A549 (cell line): ENCODE data around the gene SNCAIP. TPM values are rescaled to one million over a fixed set of nuclear protein-coding genes. Genes with fewer than 3 reads are reported as not detected.

Experiments used
- ATAC-seq, 2 experiments: fragments of 200-7000 bp in 1 of 2; fragments of >200 bp in 1 of 2; cut with Nextera tagmentation in 1 of 2; cut with Tn5 transposase in 1 of 2; 3 replicates each; pipeline versions ENCODE4 v1.8.0 to v1.9.1; 2018 to 2020; ENCODE audit warnings: mild to moderate bottlenecking in 1 of 2, moderate library complexity in 1 of 2
- CTCF ChIA-PET: fragments of 300-600 bp; sonication (Branson Sonifier 250); formaldehyde crosslinking; extraction: SDS; loops from one replicate; lab custom pipeline; 2021; ENCODE audit warnings: antibody characterized with exemption, inconsistent platforms; lab: Yijun Ruan, JAX
- POLR2A ChIA-PET: fragments of 350-600 bp; formaldehyde crosslinking; extraction: SDS; loops from one replicate; lab custom pipeline; 2021; ENCODE audit warnings: antibody characterized with exemption, inconsistent platforms; lab: Yijun Ruan, JAX
- DNase-seq, 2 experiments: peaks; one replicate each; pipeline versions ENCODE4 v3.0.0 to v3.0.0-alpha.2; 2011 to 2016; ENCODE audit warnings: low read depth in 1 of 2, low spot score in 1 of 2
- FAIRE-seq: peaks from 2 replicates; lab custom pipeline; 2011; peaks lifted over from hg19 to GRCh38; lab: Jason Lieb, UNC
- H3K27ac ChIP-seq, 2 experiments: fragments of >200 bp; sonication (Bioruptor Twin); formaldehyde crosslinking; 3 replicates each; pipeline ENCODE4 v1.5.1; 2016 to 2017
- H3K4me1 ChIP-seq: fragments of >200 bp; sonication (Bioruptor Twin); formaldehyde crosslinking; 3 replicates; pipeline ENCODE4 v1.6.1; 2016
- H3K4me2 ChIP-seq: fragments of >200 bp; sonication (Bioruptor Twin); formaldehyde crosslinking; 3 replicates; pipeline ENCODE4 v1.6.1; 2016
- H3K4me3 ChIP-seq: fragments of >200 bp; sonication (Bioruptor Twin); formaldehyde crosslinking; 3 replicates; pipeline ENCODE4 v1.5.1; 2016
- H3K9me3 ChIP-seq: fragments of >200 bp; sonication (Bioruptor Twin); formaldehyde crosslinking; 3 replicates; pipeline ENCODE4 v1.6.1; 2016
- BHLHE40 ChIP-seq: IDR thresholded peaks from 2 replicates; pipeline ENCODE4 v1.6.1; 2012; ENCODE audit warnings: low read depth, low read length, inconsistent platforms
- CBX2 ChIP-seq: fragments of 200-600 bp; sonication (generic); IDR thresholded peaks from 2 replicates; pipeline ENCODE4 v1.6.1; 2016; ENCODE audit warnings: low read depth, mild to moderate bottlenecking, borderline replicate concordance
- CBX8 ChIP-seq: fragments of 200-600 bp; sonication (generic); IDR thresholded peaks from 2 replicates; pipeline ENCODE4 v1.6.1; 2016
- CHD4 ChIP-seq: fragments of 200-600 bp; sonication (generic); IDR thresholded peaks from 2 replicates; pipeline ENCODE4 v1.6.1; 2016; ENCODE audit warnings: antibody characterized with exemption, mild to moderate bottlenecking, borderline replicate concordance
- EHF ChIP-seq: fragments of 250-450 bp; sonication (Bioruptor Pico); IDR thresholded peaks from 2 replicates; pipeline ENCODE4 v1.5.0; 2020; ENCODE audit warnings: mild to moderate bottlenecking
- EHMT2 ChIP-seq: fragments of 200-600 bp; sonication (generic); IDR thresholded peaks from 2 replicates; pipeline ENCODE4 v1.6.1; 2016; ENCODE audit warnings: antibody characterized with exemption, low read depth, mild to moderate bottlenecking, moderate library complexity
- FOXS1 ChIP-seq: fragments of 250-450 bp; sonication (Bioruptor Pico); IDR thresholded peaks from 2 replicates; pipeline ENCODE4 v1.5.0; 2020; ENCODE audit warnings: mild to moderate bottlenecking, moderate library complexity
- HEYL ChIP-seq: fragments of 250-450 bp; sonication (Bioruptor Pico); IDR thresholded peaks from 2 replicates; pipeline ENCODE4 v1.8.0; 2021; ENCODE audit warnings: mild to moderate bottlenecking, moderate library complexity
- NPAS2 ChIP-seq: fragments of 250-450 bp; sonication (Bioruptor Pico); IDR thresholded peaks from 2 replicates; pipeline ENCODE4 v1.8.0; 2022; ENCODE audit warnings: mild to moderate bottlenecking, moderate library complexity, borderline replicate concordance
- PBX3 ChIP-seq: IDR thresholded peaks from 2 replicates; pipeline ENCODE4 v1.6.1; 2012
- RCOR1 ChIP-seq: fragments of 150-350 bp; IDR thresholded peaks from 2 replicates; pipeline ENCODE4 v1.6.1; 2014; ENCODE audit warnings: antibody characterized with exemption, low read length, low read depth
- RFX5 ChIP-seq: fragments of 450-650 bp; IDR thresholded peaks from 2 replicates; pipeline ENCODE4 v1.7.1; 2014; ENCODE audit warnings: antibody characterized with exemption, mild to moderate bottlenecking, moderate library complexity
- TP53 ChIP-seq: fragments of 250-450 bp; sonication (Bioruptor Pico); IDR thresholded peaks from 2 replicates; pipeline ENCODE4 v1.5.0; 2021; ENCODE audit warnings: mild to moderate bottlenecking, moderate library complexity
- ZFP36 ChIP-seq: fragments of 450-650 bp; IDR thresholded peaks from 2 replicates; pipeline ENCODE4 v1.6.1; 2014; ENCODE audit warnings: borderline replicate concordance; ENCODE audit not compliant: partially characterized antibody
- ZNF302 ChIP-seq: fragments of 250-450 bp; sonication (Bioruptor Pico); IDR thresholded peaks from 2 replicates; pipeline ENCODE4 v1.9.0; 2021; ENCODE audit warnings: inconsistent platforms, mild to moderate bottlenecking, moderate library complexity
- ZSCAN20 ChIP-seq: fragments of 250-450 bp; sonication (Bioruptor Pico); IDR thresholded peaks from 2 replicates; pipeline ENCODE4 v1.8.0; 2022; ENCODE audit warnings: mild to moderate bottlenecking, moderate library complexity
- WGBS: methylation state at CpG from one replicate; pipeline ENCODE4 v1.1.6; 2017; ENCODE audit errors: missing lambda C conversion rate; 5-methylcytosine and 5-hydroxymethylcytosine counted together
- polyA plus RNA-seq, 4 experiments: library from polyadenylated mRNA; depleted of rRNA in 3 of 4; stranded (reverse); fragments of >200 nt; fragmentation: RNase III in 1 of 4; extraction: RNeasy Plus Mini Kit Qiagen cat#74134 plus additional on column Dnase treatment in 1 of 4; gene quantifications; 2 replicates in 3 of 4; 3 replicates in 1 of 4; pipeline ENCODE4 v1.2.3, GENCODE V29; 2011 to 2017
- TF ChIP-seq, protein P1 (sequence below): fragments of 200-600 bp; sonication (generic); IDR thresholded peaks from 2 replicates; pipeline ENCODE4 v1.6.1; 2016; ENCODE audit warnings: antibody characterized with exemption, mild to moderate bottlenecking, moderate library complexity
- TF ChIP-seq, protein P2 (sequence below): fragments of >200 bp; sonication (Bioruptor Twin); formaldehyde crosslinking; IDR thresholded peaks from 3 replicates; pipeline ENCODE4 v1.6.1; 2016
- TF ChIP-seq, protein P3 (sequence below): fragments of 150-350 bp; IDR thresholded peaks from 2 replicates; pipeline ENCODE4 v1.6.1; 2014; ENCODE audit warnings: low read depth, mild to moderate bottlenecking, low read length

SNCAIP gene
- polyA plus RNA-seq, 2 of the 4 experiments (the other 2 are of a cell fraction): 0.03 to 0.04 TPM

DNA sequence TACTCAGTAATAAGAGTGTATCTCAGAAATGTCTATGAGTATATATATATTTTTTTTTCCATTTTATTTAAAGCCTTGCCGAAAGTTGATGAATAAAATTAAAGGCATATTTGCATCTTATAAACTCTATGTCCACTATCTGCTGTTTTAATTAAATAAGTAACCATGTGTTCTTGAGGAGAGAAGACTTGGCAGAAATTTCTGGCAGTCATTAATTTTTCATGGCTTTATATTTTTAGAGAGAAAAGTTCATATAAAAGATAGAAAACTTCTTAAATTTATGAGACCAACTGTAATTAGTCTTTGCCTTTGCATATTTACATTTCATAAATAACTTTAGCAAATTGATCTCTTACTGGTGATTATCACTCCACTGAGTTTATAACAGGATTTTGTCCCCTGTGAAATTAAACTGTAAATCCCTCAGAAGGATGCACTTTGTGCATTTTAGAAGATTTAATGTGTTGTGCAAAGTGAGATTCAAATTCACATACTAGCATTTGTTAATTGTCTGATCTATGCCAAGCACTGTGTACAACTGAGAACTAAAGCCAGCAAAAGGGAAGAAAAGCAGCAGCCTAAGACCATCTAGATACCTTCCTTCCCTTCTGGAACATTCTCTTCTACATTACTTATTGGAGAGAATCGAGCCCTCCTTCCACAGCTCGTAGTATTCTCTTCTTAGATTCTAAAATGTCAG lies 108.7 kb downstream of the SNCAIP start:
- H3K4me3 ChIP-seq: no peak overlapping the region
- no peak for FAIRE-seq
- DNase-seq: no peak
- no peaks in the 10 kb centered on the region for H3K9me3 ChIP-seq
- POLR2A ChIA-PET: no interaction called here
- no peak for TF ChIP-seq BHLHE40
- TF ChIP-seq PBX3: no peak
- TF ChIP-seq, protein P1, sequence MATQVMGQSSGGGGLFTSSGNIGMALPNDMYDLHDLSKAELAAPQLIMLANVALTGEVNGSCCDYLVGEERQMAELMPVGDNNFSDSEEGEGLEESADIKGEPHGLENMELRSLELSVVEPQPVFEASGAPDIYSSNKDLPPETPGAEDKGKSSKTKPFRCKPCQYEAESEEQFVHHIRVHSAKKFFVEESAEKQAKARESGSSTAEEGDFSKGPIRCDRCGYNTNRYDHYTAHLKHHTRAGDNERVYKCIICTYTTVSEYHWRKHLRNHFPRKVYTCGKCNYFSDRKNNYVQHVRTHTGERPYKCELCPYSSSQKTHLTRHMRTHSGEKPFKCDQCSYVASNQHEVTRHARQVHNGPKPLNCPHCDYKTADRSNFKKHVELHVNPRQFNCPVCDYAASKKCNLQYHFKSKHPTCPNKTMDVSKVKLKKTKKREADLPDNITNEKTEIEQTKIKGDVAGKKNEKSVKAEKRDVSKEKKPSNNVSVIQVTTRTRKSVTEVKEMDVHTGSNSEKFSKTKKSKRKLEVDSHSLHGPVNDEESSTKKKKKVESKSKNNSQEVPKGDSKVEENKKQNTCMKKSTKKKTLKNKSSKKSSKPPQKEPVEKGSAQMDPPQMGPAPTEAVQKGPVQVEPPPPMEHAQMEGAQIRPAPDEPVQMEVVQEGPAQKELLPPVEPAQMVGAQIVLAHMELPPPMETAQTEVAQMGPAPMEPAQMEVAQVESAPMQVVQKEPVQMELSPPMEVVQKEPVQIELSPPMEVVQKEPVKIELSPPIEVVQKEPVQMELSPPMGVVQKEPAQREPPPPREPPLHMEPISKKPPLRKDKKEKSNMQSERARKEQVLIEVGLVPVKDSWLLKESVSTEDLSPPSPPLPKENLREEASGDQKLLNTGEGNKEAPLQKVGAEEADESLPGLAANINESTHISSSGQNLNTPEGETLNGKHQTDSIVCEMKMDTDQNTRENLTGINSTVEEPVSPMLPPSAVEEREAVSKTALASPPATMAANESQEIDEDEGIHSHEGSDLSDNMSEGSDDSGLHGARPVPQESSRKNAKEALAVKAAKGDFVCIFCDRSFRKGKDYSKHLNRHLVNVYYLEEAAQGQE: no peak
- no peak for TF ChIP-seq CBX8
- TF ChIP-seq, protein P2, sequence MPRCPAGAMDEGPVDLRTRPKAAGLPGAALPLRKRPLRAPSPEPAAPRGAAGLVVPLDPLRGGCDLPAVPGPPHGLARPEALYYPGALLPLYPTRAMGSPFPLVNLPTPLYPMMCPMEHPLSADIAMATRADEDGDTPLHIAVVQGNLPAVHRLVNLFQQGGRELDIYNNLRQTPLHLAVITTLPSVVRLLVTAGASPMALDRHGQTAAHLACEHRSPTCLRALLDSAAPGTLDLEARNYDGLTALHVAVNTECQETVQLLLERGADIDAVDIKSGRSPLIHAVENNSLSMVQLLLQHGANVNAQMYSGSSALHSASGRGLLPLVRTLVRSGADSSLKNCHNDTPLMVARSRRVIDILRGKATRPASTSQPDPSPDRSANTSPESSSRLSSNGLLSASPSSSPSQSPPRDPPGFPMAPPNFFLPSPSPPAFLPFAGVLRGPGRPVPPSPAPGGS: no peak
- TF ChIP-seq RCOR1: no peak
- no peak for TF ChIP-seq RFX5
- TF ChIP-seq HEYL: no peak
- TF ChIP-seq ZFP36: no peak
- TF ChIP-seq CBX2: no peak
- TF ChIP-seq ZSCAN20 (CRISPR knock-in tag): no peak
- no peak for TF ChIP-seq ZNF302 (CRISPR knock-in tag)
- no peak for TF ChIP-seq CHD4
- TF ChIP-seq, protein P3, sequence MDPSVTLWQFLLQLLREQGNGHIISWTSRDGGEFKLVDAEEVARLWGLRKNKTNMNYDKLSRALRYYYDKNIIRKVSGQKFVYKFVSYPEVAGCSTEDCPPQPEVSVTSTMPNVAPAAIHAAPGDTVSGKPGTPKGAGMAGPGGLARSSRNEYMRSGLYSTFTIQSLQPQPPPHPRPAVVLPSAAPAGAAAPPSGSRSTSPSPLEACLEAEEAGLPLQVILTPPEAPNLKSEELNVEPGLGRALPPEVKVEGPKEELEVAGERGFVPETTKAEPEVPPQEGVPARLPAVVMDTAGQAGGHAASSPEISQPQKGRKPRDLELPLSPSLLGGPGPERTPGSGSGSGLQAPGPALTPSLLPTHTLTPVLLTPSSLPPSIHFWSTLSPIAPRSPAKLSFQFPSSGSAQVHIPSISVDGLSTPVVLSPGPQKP: no peak
- no peak for TF ChIP-seq TP53
- no peak for TF ChIP-seq NPAS2 (CRISPR knock-in tag)
- TF ChIP-seq EHMT2: no peak
- TF ChIP-seq EHF (CRISPR knock-in tag): no peak
- no peak for TF ChIP-seq FOXS1 (CRISPR knock-in tag)
- TF ChIP-seq, all 56 proteins: peak for 0
- CTCF ChIA-PET: no interaction called here
- ATAC-seq: no peak
- Histone ChIP-seq H3K4me2 (no peak overlapping the region), H3K4me1 (no peaks in the 10 kb centered on the region), H3K27ac (no peak overlapping the region)
- WGBS: 32% methylated on average over 3 of the region's 3 CpGs
